HG03280 (cell line): ENCODE results near the gene P2RX6.
A peak's percentile ranks its signal among the peaks of the same experiment; 100 is the strongest.
"Not testable (repeated sequence)": the region's sequence is repeated elsewhere in the genome, so short reads cannot be mapped to it uniquely, and the experiment has no call there.

Source experiments
- ATAC-seq: cut with Tn5 transposase; IDR thresholded peaks from one replicate; pipeline ENCODE4 v1.9.1; 2021; ENCODE audit warnings: mild to moderate bottlenecking, moderate library complexity; ENCODE audit not compliant: unreplicated experiment

Gene P2RX6

GRCh38 chr22:20994128-20994901 lies 20.6 kb upstream of the P2RX6 start:
- ATAC-seq = no peak

- ATAC-seq = no peak
These were observed 20.1 kb upstream of the P2RX6 start for GRCh38 chr22:20994902-20995241.

- no peak for ATAC-seq
These were observed 19.5 kb upstream of the P2RX6 start for GRCh38 chr22:20995329-20996030.

- ATAC-seq = no peak
These were observed 18.9 kb upstream of the P2RX6 start for GRCh38 chr22:20996031-20996410.

- no peak for ATAC-seq
These were observed 18.1 kb upstream of the P2RX6 start for GRCh38 chr22:20996598-20997535.

- ATAC-seq = no peak
These were observed 17.3 kb upstream of the P2RX6 start for GRCh38 chr22:20997536-20998257.

GRCh38 chr22:20998411-20999336 lies 16.3 kb upstream of the P2RX6 start:
- ATAC-seq = no peak

GRCh38 chr22:20999350-21000206 lies 15.4 kb upstream of the P2RX6 start:
- no peak for ATAC-seq

- ATAC-seq = no peak
These were observed 14.6 kb upstream of the P2RX6 start for GRCh38 chr22:21000207-21000986.

GRCh38 chr22:21000987-21001600 lies 13.9 kb upstream of the P2RX6 start:
- no peak for ATAC-seq

- peak; percentile 89 for ATAC-seq
These were observed 13.2 kb upstream of the P2RX6 start, which contains the start of gene THAP7 for GRCh38 chr22:21001601-21002325. Gene THAP7, minus strand, starts transcription at chr22:21002118. Its CDS starts 207 bp downstream, at chr22:21001911.

- no peak for ATAC-seq
These were observed 11.2 kb upstream of the P2RX6 start for GRCh38 chr22:21003782-21004181.

GRCh38 chr22:21009208-21009607 lies 5.8 kb upstream of the P2RX6 start:
- not testable (repeated sequence) for ATAC-seq

- ATAC-seq = no peak
These were observed 5.1 kb upstream of the P2RX6 start for GRCh38 chr22:21009638-21010425.

- no peak for ATAC-seq
These were observed 4.4 kb upstream of the P2RX6 start for GRCh38 chr22:21010426-21011113.
